NT2/D1 (cell line): ENCODE measurements around the gene SLC35A5.

ENCODE experiments used
- SUZ12 ChIP-seq: IDR thresholded peaks from 2 replicates; pipeline ENCODE4 v1.6.1; 2011; ENCODE audit not compliant: insufficient read length, insufficient read depth; ENCODE audit errors: extremely low read depth
- YY1 ChIP-seq: IDR thresholded peaks from 2 replicates; pipeline ENCODE4 v1.6.1; 2011; ENCODE audit not compliant: insufficient read length, insufficient read depth
- ZNF274 ChIP-seq: IDR thresholded peaks from 2 replicates; pipeline ENCODE4 v1.6.1; 2011; ENCODE audit warnings: mild to moderate bottlenecking, low read depth, low read length

GRCh38 chr3:112598731-112599130 is 36.9 kb downstream of the SLC35A5 start:
- TF ChIP-seq YY1: no peak
- no peak for TF ChIP-seq SUZ12
- no peak for TF ChIP-seq ZNF274
